Stomach (tissue), 4 donors: Measurements from ENCODE around the gene GRAMD1A.

Source experiments
- CTCF ChIP-seq, 7 experiments: fragments of 450-650 bp in 4 of 7; fragments of 200-600 bp in 3 of 7; sonication (generic) in 3 of 7; IDR thresholded peaks; one replicate each; pipeline ENCODE4 v1.5.1; 2016 to 2019; ENCODE audit warnings: antibody characterized with exemption in 7 of 7, control low read depth in 2 of 7, mild to moderate bottlenecking in 1 of 7
- EP300 ChIP-seq: sonication (generic); formaldehyde crosslinking; IDR thresholded peaks from one replicate; pipeline ENCODE4 v1.6.1; 2017; ENCODE audit warnings: antibody characterized with exemption
- POLR2A ChIP-seq, 4 donors: fragments of 450-650 bp; IDR thresholded peaks; one replicate each; pipeline ENCODE4 v1.6.1; 2016; ENCODE audit warnings: antibody characterized with exemption in 4 of 4, control low read depth in 2 of 4, mild to moderate bottlenecking in 1 of 4, moderate library complexity in 1 of 4
- POLR2AphosphoS5 ChIP-seq, 3 donors: sonication (generic); formaldehyde crosslinking; IDR thresholded peaks; one replicate each; pipeline ENCODE4 v1.6.1; 2016; ENCODE audit warnings: antibody characterized with exemption in 3 of 3

GRCh38 chr19:34967551-34967950 is 32.6 kb upstream of the GRAMD1A start:
- TF ChIP-seq CTCF (IDR thresholded peaks at IDR 0.05) (no peak), POLR2A (IDR thresholded peaks at IDR 0.05) (no peak), POLR2AphosphoS5 (IDR thresholded peaks at IDR 0.05) (no peak), EP300 (no peak)
